ENCODE measurements around the gene UBAC2.

The UBAC2 gene

DNA sequence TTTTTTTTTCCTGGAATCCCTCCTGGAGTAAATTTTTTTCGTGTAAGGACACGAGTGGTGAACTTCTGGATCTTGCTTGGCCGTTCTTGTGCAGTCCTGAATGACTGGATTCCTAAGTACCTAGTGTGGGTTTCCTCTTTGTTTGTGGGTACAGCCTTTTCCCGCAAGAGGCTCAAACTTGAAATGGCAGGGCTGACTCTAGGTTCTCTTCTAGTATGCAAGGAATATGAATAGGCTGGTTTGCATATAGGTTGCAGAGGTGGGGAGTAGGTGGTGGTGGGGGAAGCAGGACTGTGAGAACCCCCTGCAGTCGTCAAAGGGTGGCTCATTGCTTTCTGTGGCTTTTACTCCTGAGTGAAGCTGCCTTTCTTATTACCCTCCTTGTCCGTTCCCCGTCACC, 13.6 kb downstream of the UBAC2 start:
- no peak for DNase-seq (ENCODE audit: low read depth)
- no peak overlapping the region for H3K4me3 ChIP-seq (ENCODE audit: low read length)

DNA sequence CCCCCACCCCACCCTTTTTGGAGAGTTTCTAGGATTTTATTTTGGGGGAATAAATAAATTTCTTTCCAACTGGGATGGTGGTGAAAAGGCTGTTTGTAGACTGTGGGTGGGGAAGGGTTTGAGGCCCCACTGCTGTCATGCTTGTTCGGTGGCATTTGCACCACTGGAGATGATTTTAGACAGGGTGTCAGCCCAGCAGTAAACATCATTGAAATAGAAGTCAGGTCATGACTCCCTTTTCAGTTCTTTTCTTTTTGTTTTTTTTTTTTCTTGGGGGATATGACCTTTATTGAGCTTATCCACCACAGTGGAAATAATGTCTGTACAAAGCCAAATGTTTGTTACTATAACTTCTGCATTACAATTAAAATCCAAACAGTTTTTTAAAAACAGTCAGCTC, 14.1 kb downstream of the UBAC2 start:
- TF ChIP-seq, protein P1, sequence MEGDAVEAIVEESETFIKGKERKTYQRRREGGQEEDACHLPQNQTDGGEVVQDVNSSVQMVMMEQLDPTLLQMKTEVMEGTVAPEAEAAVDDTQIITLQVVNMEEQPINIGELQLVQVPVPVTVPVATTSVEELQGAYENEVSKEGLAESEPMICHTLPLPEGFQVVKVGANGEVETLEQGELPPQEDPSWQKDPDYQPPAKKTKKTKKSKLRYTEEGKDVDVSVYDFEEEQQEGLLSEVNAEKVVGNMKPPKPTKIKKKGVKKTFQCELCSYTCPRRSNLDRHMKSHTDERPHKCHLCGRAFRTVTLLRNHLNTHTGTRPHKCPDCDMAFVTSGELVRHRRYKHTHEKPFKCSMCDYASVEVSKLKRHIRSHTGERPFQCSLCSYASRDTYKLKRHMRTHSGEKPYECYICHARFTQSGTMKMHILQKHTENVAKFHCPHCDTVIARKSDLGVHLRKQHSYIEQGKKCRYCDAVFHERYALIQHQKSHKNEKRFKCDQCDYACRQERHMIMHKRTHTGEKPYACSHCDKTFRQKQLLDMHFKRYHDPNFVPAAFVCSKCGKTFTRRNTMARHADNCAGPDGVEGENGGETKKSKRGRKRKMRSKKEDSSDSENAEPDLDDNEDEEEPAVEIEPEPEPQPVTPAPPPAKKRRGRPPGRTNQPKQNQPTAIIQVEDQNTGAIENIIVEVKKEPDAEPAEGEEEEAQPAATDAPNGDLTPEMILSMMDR (conservative IDR thresholded peaks at IDR 0.05; ENCODE audit: low read length) = no peak
- H3K4me3 ChIP-seq (ENCODE audit: low read length) = no peak overlapping the region
- DNase-seq (ENCODE audit: low read depth) = no peak

More for the DNA sequence above, 13.6 kb downstream of the UBAC2 start:
- TF ChIP-seq, protein P1 (conservative IDR thresholded peaks at IDR 0.05; ENCODE audit: low read length) = no peak

DNA sequence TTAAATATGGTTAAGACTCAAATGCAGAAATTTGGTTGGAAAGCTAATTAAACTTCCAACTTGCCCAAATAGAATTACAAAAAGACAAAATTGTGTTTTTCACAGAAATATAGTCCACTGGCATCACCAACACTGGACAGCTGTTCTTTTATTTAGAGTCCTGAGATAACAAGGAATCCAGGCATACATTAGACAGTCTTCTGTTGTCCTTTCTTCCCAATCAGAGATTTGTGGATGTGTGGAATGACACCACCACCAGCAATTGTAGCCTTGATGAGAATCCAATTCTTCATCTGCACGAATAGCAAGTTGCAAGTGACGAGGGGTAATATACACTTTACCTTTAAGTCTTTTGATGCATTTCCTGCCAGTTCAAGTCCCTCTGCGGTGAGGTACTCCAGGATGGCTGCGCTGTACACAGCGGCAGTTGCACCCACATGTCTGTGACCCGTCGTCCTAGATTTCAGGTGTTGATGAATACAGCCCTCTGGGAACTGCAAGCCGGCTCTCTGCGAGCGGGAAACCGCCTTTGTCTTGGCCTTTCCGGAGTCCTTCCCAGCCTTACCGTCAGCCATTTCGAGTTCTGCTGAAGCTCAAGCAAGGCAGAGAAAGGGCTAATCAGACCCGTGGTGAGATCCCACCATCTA, 14.7 kb downstream of the UBAC2 start:
- TF ChIP-seq, protein P1 (conservative IDR thresholded peaks at IDR 0.05; ENCODE audit: low read length) = no peak
- H3K4me3 ChIP-seq (ENCODE audit: low read length) = no peak overlapping the region
- no peak for DNase-seq (ENCODE audit: low read depth)

DNA sequence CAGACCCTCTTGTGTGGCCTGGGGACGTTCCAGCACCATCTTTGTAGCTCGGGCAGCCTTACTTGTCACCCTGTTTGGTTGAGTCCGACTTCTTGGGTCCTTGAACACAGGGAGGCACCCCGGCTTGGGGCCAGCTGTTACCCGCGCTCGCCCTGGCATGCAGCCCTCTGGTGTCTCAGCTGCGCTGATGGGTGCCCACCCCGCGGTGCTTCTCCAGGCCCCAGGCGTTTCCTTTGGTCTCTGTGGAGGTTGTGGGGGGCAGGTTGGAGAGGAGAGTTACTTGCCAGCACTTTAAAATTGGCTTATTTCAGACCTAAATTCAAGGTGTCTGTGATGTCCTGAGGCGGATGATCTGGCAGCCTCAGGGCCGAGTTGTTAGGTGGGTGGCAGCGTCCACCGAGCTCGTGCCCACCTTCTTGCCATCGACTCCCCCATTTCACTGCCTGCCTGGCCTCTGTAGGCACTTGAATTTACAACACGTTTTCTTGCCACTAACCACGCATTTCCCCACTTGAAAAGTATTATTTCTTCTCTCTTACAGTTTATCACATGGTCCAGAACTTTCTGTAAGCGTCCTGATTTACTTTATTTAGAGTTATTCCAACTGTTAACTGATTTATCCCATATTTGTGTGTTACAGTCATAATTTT, 16.9 kb downstream of the UBAC2 start:
- TF ChIP-seq, protein P1 (conservative IDR thresholded peaks at IDR 0.05; ENCODE audit: low read length) = no peak
- no peak overlapping the region for H3K4me3 ChIP-seq (ENCODE audit: low read length)
- no peak for DNase-seq (ENCODE audit: low read depth)

DNA sequence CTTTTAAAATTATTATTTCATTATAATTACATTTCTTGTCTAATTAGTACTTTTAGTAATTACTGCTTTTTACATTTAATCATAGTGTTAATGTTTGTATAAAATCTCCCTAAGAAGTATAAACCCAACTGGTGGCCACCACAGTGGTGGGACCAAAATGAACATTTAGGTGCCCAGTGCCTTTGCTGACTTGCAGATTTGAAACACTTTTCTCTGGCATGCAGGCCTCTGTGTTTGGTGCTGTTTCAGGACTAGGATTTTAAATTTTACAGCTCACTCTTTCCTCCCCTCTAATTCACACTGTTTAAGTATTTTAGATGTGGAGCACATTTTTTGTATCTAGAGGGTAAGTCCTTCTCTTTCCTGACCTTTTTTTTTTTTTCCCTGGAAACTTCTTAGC, 17.5 kb downstream of the UBAC2 start:
- TF ChIP-seq, protein P1 (conservative IDR thresholded peaks at IDR 0.05; ENCODE audit: low read length) = no peak
- DNase-seq (ENCODE audit: low read depth) = no peak
- no peak overlapping the region for H3K4me3 ChIP-seq (ENCODE audit: low read length)

DNA sequence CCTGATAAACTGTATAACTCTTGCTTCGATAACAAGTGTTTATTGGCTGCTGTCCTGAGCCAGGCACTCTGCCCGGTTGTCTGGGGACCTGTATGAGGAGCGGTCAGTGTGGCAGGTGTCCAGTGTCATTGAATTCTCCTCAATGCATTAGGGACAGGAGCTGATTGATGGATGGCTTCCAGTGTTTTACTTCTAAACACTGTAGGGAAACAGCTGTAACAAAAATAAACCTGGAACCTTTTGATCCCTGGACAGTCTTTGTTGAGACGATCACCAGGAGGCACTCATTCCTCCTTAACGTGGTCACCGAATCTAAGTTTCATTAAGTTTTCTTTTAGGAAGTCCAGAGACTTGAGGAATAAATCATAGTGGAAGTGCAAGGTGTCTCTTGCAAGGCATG, 17.9 kb downstream of the UBAC2 start:
- no peak overlapping the region for H3K4me3 ChIP-seq (ENCODE audit: low read length)

More for the DNA sequence above, 17.9 kb downstream of the UBAC2 start:
- no peak for DNase-seq (ENCODE audit: low read depth)
- TF ChIP-seq, protein P1 (conservative IDR thresholded peaks at IDR 0.05; ENCODE audit: low read length) = no peak

All from AG10803 (cell line).